ENCODE measurements around the gene EXOC4.

Gene EXOC4

DNA sequence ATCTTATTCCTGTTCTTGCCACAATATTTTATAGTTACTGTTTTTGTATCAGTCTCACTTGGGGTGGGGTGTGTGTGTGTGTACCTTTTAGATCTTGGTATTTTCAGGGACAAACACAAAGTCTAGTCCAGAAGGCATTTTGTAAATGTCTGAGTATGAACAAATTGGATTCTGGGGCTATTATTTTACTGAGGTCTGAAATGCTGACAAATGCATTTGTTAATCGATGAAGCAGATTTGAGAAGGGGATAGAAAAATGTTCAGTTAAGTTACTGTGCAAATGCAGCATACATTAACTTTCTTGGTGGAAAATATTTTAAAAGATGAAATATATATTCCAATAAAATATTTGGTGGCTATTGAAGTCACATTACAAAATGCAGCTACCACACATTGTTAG, 267.4 kb downstream of the EXOC4 start:
- H3K79me2 ChIP-seq (ENCODE audit: control insufficient read depth, insufficient read depth, low read length, unreplicated experiment) = no peaks in the 10 kb centered on the region
- no peaks in the 10 kb centered on the region for H3K36me3 ChIP-seq (ENCODE audit: insufficient read depth, low read length)
- no peaks in the 10 kb centered on the region for H3K4me1 ChIP-seq (ENCODE audit: control insufficient read depth, insufficient read depth, low read length, unreplicated experiment)
- H3K4me3 ChIP-seq (ENCODE audit: low read depth, low read length) = no peak overlapping the region
- H3K27ac ChIP-seq (ENCODE audit: low read depth, low read length) = no peak overlapping the region
- no peaks in the 10 kb centered on the region for H3K27me3 ChIP-seq (ENCODE audit: insufficient read depth, low read length)
- H2AFZ ChIP-seq (ENCODE audit: low read length, unreplicated experiment) = no peak overlapping the region

- no peak overlapping the region for H3K4me3 ChIP-seq (ENCODE audit: low read depth, low read length)
- no peak overlapping the region for H3K27ac ChIP-seq (ENCODE audit: low read depth, low read length)
- H2AFZ ChIP-seq (ENCODE audit: low read length, unreplicated experiment) = no peak overlapping the region
- no peaks in the 10 kb centered on the region for H3K4me1 ChIP-seq (ENCODE audit: control insufficient read depth, insufficient read depth, low read length, unreplicated experiment)
- H3K36me3 ChIP-seq (ENCODE audit: insufficient read depth, low read length) = no peaks in the 10 kb centered on the region
- no peaks in the 10 kb centered on the region for H3K27me3 ChIP-seq (ENCODE audit: insufficient read depth, low read length)
- H3K79me2 ChIP-seq (ENCODE audit: control insufficient read depth, insufficient read depth, low read length, unreplicated experiment) = no peaks in the 10 kb centered on the region
These were observed 269.6 kb downstream of the EXOC4 start for GRCh38 chr7:133522501-133522900.

DNA sequence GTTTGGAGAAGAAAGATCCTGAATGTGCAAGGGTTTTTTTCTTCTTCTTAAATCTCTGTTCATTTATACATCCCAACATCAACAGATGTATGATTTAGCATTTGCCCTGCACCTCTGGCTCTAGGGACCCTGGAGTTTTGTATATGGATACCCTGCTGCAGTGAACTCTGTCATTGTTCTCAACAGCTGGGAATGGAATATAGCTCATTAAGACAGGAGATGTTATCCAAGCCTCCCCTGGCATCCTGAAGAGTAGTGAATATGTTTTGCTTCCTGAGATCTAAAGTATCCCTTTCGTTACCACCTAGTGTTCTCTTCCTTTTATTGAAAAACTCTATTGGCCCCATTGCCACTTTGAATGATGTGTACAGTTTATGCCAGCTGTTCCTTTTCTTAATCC, 275.9 kb downstream of the EXOC4 start:
- H3K4me3 ChIP-seq (ENCODE audit: low read depth, low read length) = no peak overlapping the region
- H3K36me3 ChIP-seq (ENCODE audit: insufficient read depth, low read length) = no peaks in the 10 kb centered on the region
- H3K4me1 ChIP-seq (ENCODE audit: control insufficient read depth, insufficient read depth, low read length, unreplicated experiment) = peaks cover 9% of the 10 kb centered on the region
- no peaks in the 10 kb centered on the region for H3K79me2 ChIP-seq (ENCODE audit: control insufficient read depth, insufficient read depth, low read length, unreplicated experiment)
- H3K27ac ChIP-seq (ENCODE audit: low read depth, low read length) = no peak overlapping the region
- no peaks in the 10 kb centered on the region for H3K27me3 ChIP-seq (ENCODE audit: insufficient read depth, low read length)
- H2AFZ ChIP-seq (ENCODE audit: low read length, unreplicated experiment) = no peak overlapping the region

GRCh38 chr7:133529861-133530260, 277.0 kb downstream of the EXOC4 start:
- Histone ChIP-seq H3K4me3 (ENCODE audit: low read depth, low read length) (no peak overlapping the region), H3K79me2 (ENCODE audit: control insufficient read depth, insufficient read depth, low read length, unreplicated experiment) (no peaks in the 10 kb centered on the region), H3K27me3 (ENCODE audit: insufficient read depth, low read length) (no peaks in the 10 kb centered on the region), H3K36me3 (ENCODE audit: insufficient read depth, low read length) (no peaks in the 10 kb centered on the region), H3K27ac (ENCODE audit: low read depth, low read length) (no peak overlapping the region), H2AFZ (ENCODE audit: low read length, unreplicated experiment) (no peak overlapping the region), H3K4me1 (ENCODE audit: control insufficient read depth, insufficient read depth, low read length, unreplicated experiment) (peaks cover 9% of the 10 kb centered on the region)

GRCh38 chr7:133530682-133531081, 277.8 kb downstream of the EXOC4 start:
- H2AFZ ChIP-seq (ENCODE audit: low read length, unreplicated experiment) = no peak overlapping the region
- no peak overlapping the region for H3K27ac ChIP-seq (ENCODE audit: low read depth, low read length)
- H3K36me3 ChIP-seq (ENCODE audit: insufficient read depth, low read length) = no peaks in the 10 kb centered on the region
- H3K4me1 ChIP-seq (ENCODE audit: control insufficient read depth, insufficient read depth, low read length, unreplicated experiment) = peaks cover 9% of the 10 kb centered on the region
- no peaks in the 10 kb centered on the region for H3K27me3 ChIP-seq (ENCODE audit: insufficient read depth, low read length)
- H3K4me3 ChIP-seq (ENCODE audit: low read depth, low read length) = no peak overlapping the region
- no peaks in the 10 kb centered on the region for H3K79me2 ChIP-seq (ENCODE audit: control insufficient read depth, insufficient read depth, low read length, unreplicated experiment)

DNA sequence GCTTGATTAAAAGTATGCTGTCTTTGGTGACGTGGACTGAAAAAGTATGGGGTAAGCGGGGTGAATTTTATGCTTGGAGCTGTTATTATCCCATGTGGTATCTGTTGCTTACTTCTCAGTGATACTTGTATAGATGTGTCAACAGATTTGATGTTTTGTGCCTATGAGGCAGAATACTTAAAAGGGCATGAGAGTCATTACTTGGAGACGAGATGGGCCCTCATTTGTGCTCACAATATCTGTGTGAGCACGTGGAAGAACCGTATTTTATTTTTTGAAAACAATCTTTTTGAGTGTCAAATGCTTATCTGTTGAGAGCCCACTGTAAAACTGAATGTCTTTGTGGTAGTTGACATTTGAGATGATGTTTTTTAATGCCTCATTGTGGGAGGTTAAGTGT, 281.9 kb downstream of the EXOC4 start:
- Histone ChIP-seq H2AFZ (ENCODE audit: low read length, unreplicated experiment) (no peak overlapping the region), H3K4me3 (ENCODE audit: low read depth, low read length) (no peak overlapping the region), H3K36me3 (ENCODE audit: insufficient read depth, low read length) (no peaks in the 10 kb centered on the region), H3K4me1 (ENCODE audit: control insufficient read depth, insufficient read depth, low read length, unreplicated experiment) (peaks cover 9% of the 10 kb centered on the region), H3K79me2 (ENCODE audit: control insufficient read depth, insufficient read depth, low read length, unreplicated experiment) (no peaks in the 10 kb centered on the region), H3K27ac (ENCODE audit: low read depth, low read length) (no peak overlapping the region), H3K27me3 (ENCODE audit: insufficient read depth, low read length) (no peaks in the 10 kb centered on the region)

DNA sequence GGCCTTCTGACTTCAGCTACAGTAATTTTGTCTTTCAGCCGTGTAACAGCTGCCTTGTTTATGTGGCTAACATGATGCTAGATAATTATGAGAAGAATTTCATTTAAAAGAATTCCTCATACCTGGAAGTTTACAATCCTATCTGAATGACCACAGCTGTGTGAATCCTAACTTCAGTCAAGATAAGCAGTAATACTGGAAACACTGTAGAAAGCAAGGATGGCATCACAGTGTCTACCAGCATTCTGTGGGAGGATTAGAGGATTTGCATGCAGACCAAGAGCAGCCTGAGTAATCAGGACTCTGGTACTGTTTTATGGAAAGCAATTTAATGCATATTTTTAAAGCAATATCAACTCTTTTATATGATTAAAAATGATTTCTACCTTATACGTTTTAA, 282.4 kb downstream of the EXOC4 start:
- Histone ChIP-seq H3K27me3 (ENCODE audit: insufficient read depth, low read length) (no peaks in the 10 kb centered on the region), H3K4me1 (ENCODE audit: control insufficient read depth, insufficient read depth, low read length, unreplicated experiment) (peaks cover 6% of the 10 kb centered on the region), H3K27ac (ENCODE audit: low read depth, low read length) (no peak overlapping the region), H3K4me3 (ENCODE audit: low read depth, low read length) (no peak overlapping the region), H3K36me3 (ENCODE audit: insufficient read depth, low read length) (no peaks in the 10 kb centered on the region), H2AFZ (ENCODE audit: low read length, unreplicated experiment) (no peak overlapping the region), H3K79me2 (ENCODE audit: control insufficient read depth, insufficient read depth, low read length, unreplicated experiment) (no peaks in the 10 kb centered on the region)

GRCh38 chr7:133536450-133536849, 283.6 kb downstream of the EXOC4 start:
- no peak overlapping the region for H2AFZ ChIP-seq (ENCODE audit: low read length, unreplicated experiment)
- H3K4me3 ChIP-seq (ENCODE audit: low read depth, low read length) = no peak overlapping the region
- no peak overlapping the region for H3K27ac ChIP-seq (ENCODE audit: low read depth, low read length)
- H3K4me1 ChIP-seq (ENCODE audit: control insufficient read depth, insufficient read depth, low read length, unreplicated experiment) = no peaks in the 10 kb centered on the region
- no peaks in the 10 kb centered on the region for H3K79me2 ChIP-seq (ENCODE audit: control insufficient read depth, insufficient read depth, low read length, unreplicated experiment)
- H3K27me3 ChIP-seq (ENCODE audit: insufficient read depth, low read length) = no peaks in the 10 kb centered on the region
- no peaks in the 10 kb centered on the region for H3K36me3 ChIP-seq (ENCODE audit: insufficient read depth, low read length)

DNA sequence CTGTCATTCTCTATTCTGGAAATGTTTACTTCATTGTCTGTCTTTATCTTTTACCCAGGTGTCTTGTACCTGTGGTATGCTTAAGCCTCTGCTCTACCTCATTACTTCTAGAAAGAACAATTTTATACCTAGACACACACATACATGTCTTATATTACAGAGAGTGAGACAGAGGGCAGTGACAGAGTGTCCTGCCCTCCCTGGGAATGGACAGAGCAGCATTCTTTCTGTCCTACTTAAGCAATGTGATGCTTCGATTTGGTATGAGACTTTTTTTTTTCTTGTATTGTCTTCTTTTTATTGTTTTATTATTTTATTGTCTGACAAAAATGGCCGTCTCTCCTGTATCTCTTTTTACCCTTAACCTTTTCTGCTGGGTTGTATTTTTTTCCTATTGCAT, 286.1 kb downstream of the EXOC4 start:
- Histone ChIP-seq H3K4me1 (ENCODE audit: control insufficient read depth, insufficient read depth, low read length, unreplicated experiment) (no peaks in the 10 kb centered on the region), H3K27me3 (ENCODE audit: insufficient read depth, low read length) (no peaks in the 10 kb centered on the region), H2AFZ (ENCODE audit: low read length, unreplicated experiment) (no peak overlapping the region), H3K27ac (ENCODE audit: low read depth, low read length) (no peak overlapping the region), H3K79me2 (ENCODE audit: control insufficient read depth, insufficient read depth, low read length, unreplicated experiment) (no peaks in the 10 kb centered on the region), H3K4me3 (ENCODE audit: low read depth, low read length) (no peak overlapping the region), H3K36me3 (ENCODE audit: insufficient read depth, low read length) (no peaks in the 10 kb centered on the region)

DNA sequence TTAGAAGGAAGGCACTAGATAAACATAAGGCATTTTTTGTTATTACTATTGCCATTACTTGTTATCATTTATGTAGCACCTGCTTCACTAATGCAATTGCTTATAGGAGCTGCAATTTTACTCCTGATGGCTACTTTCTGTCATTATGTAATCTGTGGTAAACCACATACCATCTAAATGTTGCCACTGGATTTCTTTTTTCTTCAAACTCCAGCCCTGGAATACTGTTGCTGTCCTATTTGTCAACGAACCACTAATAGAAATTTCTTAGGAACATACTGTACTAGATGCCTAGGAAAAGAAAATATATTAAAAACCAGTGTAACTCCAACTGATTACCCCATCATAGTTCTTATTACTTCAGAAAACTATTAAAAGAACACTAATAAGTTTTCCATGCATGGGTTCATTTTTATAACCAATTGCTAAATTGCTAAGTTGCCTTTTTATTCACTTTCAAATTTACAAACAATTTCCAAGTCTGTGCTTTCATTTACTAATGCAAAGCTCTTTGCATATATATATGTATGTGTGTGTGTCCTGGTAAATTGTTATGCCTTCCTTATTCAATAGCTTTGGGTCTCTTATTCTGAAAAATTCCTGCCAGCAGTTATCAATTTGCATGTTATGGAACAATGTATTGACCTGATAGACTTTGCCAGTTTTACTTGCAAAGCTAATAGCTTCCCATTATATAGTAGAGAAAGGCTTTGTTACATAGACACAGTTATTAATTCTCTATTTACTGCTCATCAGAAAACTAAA, 287.4 kb downstream of the EXOC4 start:
- H2AFZ ChIP-seq (ENCODE audit: low read length, unreplicated experiment) = no peak overlapping the region
- no peaks in the 10 kb centered on the region for H3K36me3 ChIP-seq (ENCODE audit: insufficient read depth, low read length)
- peaks cover 6% of the 10 kb centered on the region for H3K4me1 ChIP-seq (ENCODE audit: control insufficient read depth, insufficient read depth, low read length, unreplicated experiment)
- no peaks in the 10 kb centered on the region for H3K79me2 ChIP-seq (ENCODE audit: control insufficient read depth, insufficient read depth, low read length, unreplicated experiment)
- H3K27ac ChIP-seq (ENCODE audit: low read depth, low read length) = no peak overlapping the region
- no peak overlapping the region for H3K4me3 ChIP-seq (ENCODE audit: low read depth, low read length)
- H3K27me3 ChIP-seq (ENCODE audit: insufficient read depth, low read length) = no peaks in the 10 kb centered on the region

- Histone ChIP-seq H3K79me2 (ENCODE audit: control insufficient read depth, insufficient read depth, low read length, unreplicated experiment) (no peaks in the 10 kb centered on the region), H2AFZ (ENCODE audit: low read length, unreplicated experiment) (no peak overlapping the region), H3K27ac (ENCODE audit: low read depth, low read length) (no peak overlapping the region), H3K4me3 (ENCODE audit: low read depth, low read length) (no peak overlapping the region), H3K27me3 (ENCODE audit: insufficient read depth, low read length) (no peaks in the 10 kb centered on the region), H3K36me3 (ENCODE audit: insufficient read depth, low read length) (no peaks in the 10 kb centered on the region), H3K4me1 (ENCODE audit: control insufficient read depth, insufficient read depth, low read length, unreplicated experiment) (peaks cover 11% of the 10 kb centered on the region)
These were observed 289.4 kb downstream of the EXOC4 start for GRCh38 chr7:133542209-133542780.

Data from ACC112 (cell line).